PC-3 (cell line): ENCODE data around the gene KIRREL1. TPM values are rescaled to one million over a fixed set of nuclear protein-coding genes. Genes with fewer than 3 reads are reported as not detected.

Source experiments
- ATAC-seq: fragments of 200-7000 bp; cut with Tn5 transposase; 2 replicates; pipeline ENCODE4 v1.9.1; 2020; ENCODE audit warnings: mild to moderate bottlenecking, moderate library complexity
- BruUV-seq: library from RNA; stranded (reverse); fragments of 400-500 nt; replicated peaks from 2 replicates; lab custom pipeline; 2021; lab: Mats Ljungman, UMichigan
- CTCF ChIA-PET: fragments of 300-600 bp; sonication (Branson Sonifier 250); formaldehyde crosslinking; loops from one replicate; lab custom pipeline; 2022; ENCODE audit warnings: antibody characterized with exemption; lab: Charles Lee
- POLR2A ChIA-PET: fragments of 300-600 bp; sonication (Branson Sonifier 250); formaldehyde crosslinking; loops from one replicate; lab custom pipeline; 2022; ENCODE audit warnings: antibody characterized with exemption; ENCODE audit not compliant: unreplicated experiment; lab: Charles Lee
- DNase-seq: peaks from one replicate; pipeline ENCODE4 v3.0.0-alpha.2; 2015
- H2AFZ ChIP-seq: fragments of 300-600 bp; sonication (generic); 2 replicates; pipeline ENCODE4 v1.6.0; 2016; ENCODE audit warnings: antibody characterized with exemption, low read length
- H3F3A ChIP-seq: fragments of 300-600 bp; sonication (generic); one replicate; pipeline ENCODE4 v1.6.0; 2017; ENCODE audit warnings: antibody characterized with exemption, low read length, control low read depth, mild to moderate bottlenecking; ENCODE audit not compliant: unreplicated experiment
- H3K27ac ChIP-seq: fragments of 300-600 bp; sonication (generic); 2 replicates; pipeline ENCODE4 v1.5.1; 2016; ENCODE audit warnings: mild to moderate bottlenecking, low read length
- H3K27me3 ChIP-seq: fragments of 300-600 bp; sonication (generic); 2 replicates; pipeline ENCODE4 v1.6.1; 2016; ENCODE audit warnings: low read length, mixed read lengths
- H3K36me3 ChIP-seq: fragments of 300-600 bp; sonication (generic); 2 replicates; pipeline ENCODE4 v1.6.1; 2016; ENCODE audit warnings: low read depth, mixed run types, low read length, mixed read lengths
- H3K4me1 ChIP-seq: fragments of 300-600 bp; sonication (generic); 2 replicates; pipeline ENCODE4 v1.5.1; 2016; ENCODE audit warnings: low read length; ENCODE audit not compliant: insufficient read depth
- H3K4me2 ChIP-seq: fragments of 300-600 bp; sonication (generic); 2 replicates; pipeline ENCODE4 v1.6.0; 2016; ENCODE audit warnings: low read length
- H3K4me3 ChIP-seq: fragments of 300-600 bp; sonication (generic); 2 replicates; pipeline ENCODE4 v1.5.1; 2016; ENCODE audit warnings: mild to moderate bottlenecking, low read length, mixed read lengths
- H3K79me2 ChIP-seq: fragments of 300-600 bp; sonication (generic); 2 replicates; pipeline ENCODE4 v1.6.1; 2017; ENCODE audit warnings: low read length, mixed read lengths
- H3K9ac ChIP-seq: fragments of 300-600 bp; sonication (generic); 2 replicates; pipeline ENCODE4 v1.6.0; 2016; ENCODE audit warnings: mild to moderate bottlenecking, low read length
- H3K9me2 ChIP-seq: fragments of 300-600 bp; sonication (generic); replicated peaks from 2 replicates; pipeline ENCODE4 v1.6.1; 2016; ENCODE audit warnings: mixed run types, low read length, mixed read lengths
- H3K9me3 ChIP-seq: fragments of 300-600 bp; sonication (generic); 2 replicates; pipeline ENCODE4 v1.6.1; 2016; ENCODE audit warnings: low read length, mixed read lengths
- H4K20me1 ChIP-seq: fragments of 300-600 bp; sonication (generic); 2 replicates; pipeline ENCODE4 v1.6.1; 2016; ENCODE audit warnings: low read length, mixed read lengths
- CTCF ChIP-seq: fragments of 300-600 bp; sonication (generic); conservative IDR thresholded peaks from 2 replicates; pipeline ENCODE4 v1.5.1; 2017; ENCODE audit warnings: antibody characterized with exemption, low read depth, mild to moderate bottlenecking, low read length
- EZH2 ChIP-seq: fragments of 300-600 bp; sonication (generic); IDR thresholded peaks from one replicate; pipeline ENCODE4 v1.6.1; 2017; ENCODE audit warnings: antibody characterized with exemption, mild to moderate bottlenecking, low read length; ENCODE audit not compliant: unreplicated experiment
- EZH2phosphoT487 ChIP-seq: fragments of 300-600 bp; sonication (generic); IDR thresholded peaks from 2 replicates; pipeline ENCODE4 v1.6.1; 2018; ENCODE audit warnings: mild to moderate bottlenecking, antibody characterized with exemption, low read length, borderline replicate concordance
- intact Hi-C: fragments of 100-400 bp; cut with micrococcal nuclease; formaldehyde crosslinking; loops from 2 replicates; pipeline ENCODE4 v1.9.0; 2023
- total RNA-seq: library from RNA; depleted of rRNA; stranded (reverse); fragments of >200 nt; gene quantifications from 2 replicates; pipeline ENCODE4 v1.2.3, GENCODE V29; 2014

The KIRREL1 gene
- total RNA-seq, 1 experiment from 2014 or later: 49.8 TPM

GRCh38 chr1:157978586-157979403 is 14.7 kb upstream of the KIRREL1 start:
- Histone ChIP-seq H3K79me2 (no peaks in the 10 kb centered on the region), H3F3A (no peaks in the 10 kb centered on the region), H3K9ac (no peak overlapping the region), H3K27me3 (peaks cover 21% of the 10 kb centered on the region), H3K4me1 (no peaks in the 10 kb centered on the region), H3K4me3 (no peak overlapping the region), H2AFZ (no peak overlapping the region), H3K4me2 (no peak overlapping the region), H3K9me2 (no peaks in the 10 kb centered on the region), H3K9me3 (no peaks in the 10 kb centered on the region), H3K27ac (no peak overlapping the region), H4K20me1 (no peaks in the 10 kb centered on the region), H3K36me3 (no peaks in the 10 kb centered on the region)
- TF ChIP-seq CTCF (no peak), EZH2phosphoT487 (no peak), EZH2 (no peak)
- POLR2A ChIA-PET: no interaction called here
- no peak for DNase-seq
- ATAC-seq: no peak
- CTCF ChIA-PET: interaction anchor here (0.6 kb wide), 2 partner anchors 204 to 1021 kb away, joined by 3 read pairs; no protein-coding TSS in a partner anchor
- intact Hi-C loops: no loop called here
- no TSS peak for BruUV-seq

DNA sequence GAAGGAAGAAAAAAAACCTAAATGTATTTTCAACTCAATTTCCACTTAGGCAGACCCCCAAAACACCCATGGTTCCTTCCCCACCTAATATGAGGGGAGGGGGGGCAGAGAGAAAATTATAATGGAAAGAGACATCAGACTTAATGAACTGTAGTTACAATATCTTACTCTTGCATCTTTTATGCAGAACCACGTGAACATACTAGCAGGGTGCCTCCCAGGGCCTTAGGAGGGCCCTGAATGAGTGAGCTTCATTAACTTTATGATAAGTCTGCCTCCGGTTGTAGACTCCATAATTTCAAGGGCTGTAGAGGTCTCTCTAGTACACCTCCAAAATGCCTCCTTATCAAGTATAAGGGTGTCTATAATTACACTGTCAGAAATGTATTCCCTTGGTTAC is 11.3 kb upstream of the KIRREL1 start:
- no peaks in the 10 kb centered on the region for H3K79me2 ChIP-seq
- no peaks in the 10 kb centered on the region for H3K4me1 ChIP-seq
- peaks cover 35% of the 10 kb centered on the region; the same call in 1 of the 2 replicates for H3K27me3 ChIP-seq
- H3K36me3 ChIP-seq: no peaks in the 10 kb centered on the region
- no peak overlapping the region for H3K4me2 ChIP-seq
- H3K9ac ChIP-seq: no peak overlapping the region
- no peaks in the 10 kb centered on the region for H3F3A ChIP-seq
- H2AFZ ChIP-seq: no peak overlapping the region
- H4K20me1 ChIP-seq: no peaks in the 10 kb centered on the region
- H3K4me3 ChIP-seq: no peak overlapping the region
- no peak for TF ChIP-seq EZH2phosphoT487
- no peak for TF ChIP-seq CTCF
- TF ChIP-seq EZH2: no peak
- CTCF ChIA-PET: interaction anchor here (0.6 kb wide), 1 partner anchor 13 kb away, joined by 3 read pairs; no protein-coding TSS in a partner anchor
- ATAC-seq (no peak), DNase-seq (no peak)
- no TSS peak for BruUV-seq
- no peaks in the 10 kb centered on the region for H3K9me2 ChIP-seq
- no peak overlapping the region for H3K27ac ChIP-seq
- H3K9me3 ChIP-seq: no peaks in the 10 kb centered on the region
- POLR2A ChIA-PET: no interaction called here
- intact Hi-C loops: no loop called here

DNA sequence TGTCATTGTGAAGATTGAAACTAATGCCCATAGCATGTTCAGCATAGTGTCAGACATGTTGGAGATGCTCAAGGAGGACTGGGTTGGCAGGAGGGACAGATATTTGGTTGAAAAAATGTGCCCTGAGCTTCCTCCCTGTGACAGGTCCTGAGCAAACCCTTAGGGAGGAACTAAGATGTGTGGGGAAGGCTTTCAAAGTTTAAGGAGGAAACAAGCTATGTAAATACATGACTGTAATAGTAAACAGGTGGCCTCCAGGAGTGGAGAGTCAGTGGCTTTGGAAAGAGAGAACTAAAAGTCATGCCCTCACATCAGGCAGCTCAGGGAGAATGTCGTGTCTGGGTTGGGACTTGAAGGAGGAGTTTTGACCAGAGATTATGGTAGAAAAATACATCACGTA is 9.7 kb upstream of the KIRREL1 start:
- peaks cover 49% of the 10 kb centered on the region; the same call in 1 of the 2 replicates for H3K27me3 ChIP-seq
- no peaks in the 10 kb centered on the region for H3F3A ChIP-seq
- H2AFZ ChIP-seq: no peak overlapping the region
- BruUV-seq: no TSS peak
- POLR2A ChIA-PET: no interaction called here
- no peak overlapping the region for H3K4me3 ChIP-seq
- no peaks in the 10 kb centered on the region for H3K9me2 ChIP-seq
- no peak for DNase-seq
- no peaks in the 10 kb centered on the region for H4K20me1 ChIP-seq
- no peak overlapping the region for H3K4me2 ChIP-seq
- H3K27ac ChIP-seq: no peak overlapping the region
- TF ChIP-seq CTCF (no peak), EZH2 (no peak), EZH2phosphoT487 (no peak)
- H3K9ac ChIP-seq: no peak overlapping the region
- no peaks in the 10 kb centered on the region for H3K4me1 ChIP-seq
- no peaks in the 10 kb centered on the region for H3K79me2 ChIP-seq
- peak; percentile 81 for ATAC-seq
- CTCF ChIA-PET: interaction anchor here (1.4 kb wide), 1 partner anchor 15 kb away, joined by 4 read pairs; no protein-coding TSS in a partner anchor
- intact Hi-C loops: loop anchor here (2.0 kb wide), 1 partner anchor 15 kb away; no protein-coding TSS in a partner anchor
- no peaks in the 10 kb centered on the region for H3K9me3 ChIP-seq
- no peaks in the 10 kb centered on the region for H3K36me3 ChIP-seq
